HUES6 (cell line): Measurements from ENCODE around the gene TTLL8.

Experiments used
- H3K27ac ChIP-seq: 2 replicates; pipeline ENCODE4 v1.7.0; 2013; ENCODE audit warnings: low read depth, mild to moderate bottlenecking, low read length, inconsistent platforms
- H3K27me3 ChIP-seq: 2 replicates; pipeline ENCODE4 v1.6.1; 2013; ENCODE audit warnings: low read length; ENCODE audit not compliant: control insufficient read depth, insufficient read depth
- H3K36me3 ChIP-seq: 2 replicates; pipeline ENCODE4 v1.6.1; 2013; ENCODE audit warnings: low read length; ENCODE audit not compliant: control insufficient read depth, insufficient read depth
- H3K4me1 ChIP-seq: 2 replicates; pipeline ENCODE4 v1.6.1; 2013; ENCODE audit warnings: low read length; ENCODE audit not compliant: control insufficient read depth, insufficient read depth
- H3K4me3 ChIP-seq: 2 replicates; pipeline ENCODE4 v1.5.1; 2013; ENCODE audit warnings: low read depth, low read length
- H3K9ac ChIP-seq: one replicate; pipeline ENCODE4 v1.6.1; 2013; ENCODE audit warnings: mild to moderate bottlenecking, low read length
- H3K9me3 ChIP-seq: 2 replicates; pipeline ENCODE4 v1.6.1; 2013; ENCODE audit warnings: low read depth, low read length; ENCODE audit not compliant: control insufficient read depth, insufficient read depth

TTLL8 gene

DNA sequence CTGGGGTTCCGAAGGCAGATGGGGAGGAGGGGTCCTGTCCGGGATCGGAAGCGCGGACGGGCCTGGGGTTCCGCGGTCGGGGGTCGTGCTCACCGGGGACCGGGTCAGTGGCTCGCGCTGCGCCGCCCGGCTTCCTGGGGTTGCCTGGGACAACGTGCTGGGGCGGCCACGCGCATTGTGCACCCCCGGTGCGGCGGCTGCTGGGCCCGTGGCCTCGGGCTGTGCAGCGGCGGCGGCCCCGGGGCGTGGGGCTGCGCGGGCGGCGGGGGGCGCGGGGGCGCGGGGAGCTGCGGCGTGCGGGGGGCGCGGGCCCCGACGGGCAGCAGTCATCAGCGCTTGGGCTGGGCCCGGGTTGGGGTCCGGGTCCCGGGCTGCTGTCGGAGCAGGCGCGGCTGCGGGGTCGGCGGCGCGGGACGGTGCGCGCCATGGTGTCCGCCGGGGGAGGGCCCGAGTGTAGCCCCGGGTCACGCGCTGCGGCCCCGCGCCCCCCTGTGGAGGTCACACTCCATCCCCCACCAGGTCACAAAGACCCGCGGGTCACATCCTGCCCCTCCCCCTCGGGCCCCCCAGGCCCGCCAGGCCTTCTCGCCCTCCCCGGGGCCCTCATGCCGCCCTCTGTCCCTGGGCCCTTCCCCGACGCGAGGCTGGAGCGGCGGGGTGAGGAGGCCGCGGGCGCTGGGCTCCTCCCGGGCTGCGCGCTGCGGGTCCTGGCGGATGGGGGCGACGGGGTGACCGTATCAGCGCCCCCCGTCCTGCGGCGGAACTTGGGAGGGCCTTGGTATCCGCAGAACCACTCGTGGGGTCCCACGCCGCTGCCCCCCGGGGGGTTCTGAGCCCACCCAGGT lies at the start of gene TTLL8:
Gene TTLL8 (minus strand): TSS at position 238 of the 845 bp plus-strand sequence.
- Histone ChIP-seq H3K27me3 (peaks cover 15% of the 10 kb centered on the region), H3K9me3 (peaks cover 3% of the 10 kb centered on the region; the same call in 1 of the 2 replicates), H3K27ac (no peak within 1 kb of the TSS), H3K9ac (no peak within 1 kb of the TSS), H3K4me1 (no peaks in the 10 kb centered on the region; the same call in 1 of the 2 replicates), H3K4me3 (peak within 1 kb of the TSS; percentile 68), H3K36me3 (no peaks in the 10 kb centered on the region)

DNA sequence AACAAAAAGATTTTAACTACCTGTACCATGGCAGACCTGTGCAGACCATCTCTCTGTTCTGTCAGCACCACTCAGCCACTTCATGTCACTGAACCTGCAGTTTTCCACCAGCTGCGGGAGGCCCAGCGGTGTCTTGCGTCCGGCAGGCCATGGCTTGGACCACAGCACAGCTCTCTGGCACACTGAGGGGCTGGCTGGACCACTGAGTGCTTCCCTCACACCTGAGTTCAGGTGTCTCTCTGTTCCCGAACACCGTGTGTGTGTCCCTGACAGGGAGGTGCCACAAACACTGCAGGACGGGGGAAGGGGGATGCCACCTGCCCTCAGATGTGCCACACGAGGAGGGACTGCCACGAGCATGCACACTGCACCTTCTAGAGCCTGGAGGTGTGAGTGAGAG lies 49.4 kb upstream of the TTLL8 start:
- no peak overlapping the region for H3K27ac ChIP-seq
- no peaks in the 10 kb centered on the region for H3K36me3 ChIP-seq
- no peak overlapping the region for H3K4me3 ChIP-seq
- H3K9me3 ChIP-seq = no peaks in the 10 kb centered on the region
- no peaks in the 10 kb centered on the region for H3K27me3 ChIP-seq
- no peak overlapping the region for H3K9ac ChIP-seq
- H3K4me1 ChIP-seq = peaks cover 3% of the 10 kb centered on the region; the same call in 1 of the 2 replicates

DNA sequence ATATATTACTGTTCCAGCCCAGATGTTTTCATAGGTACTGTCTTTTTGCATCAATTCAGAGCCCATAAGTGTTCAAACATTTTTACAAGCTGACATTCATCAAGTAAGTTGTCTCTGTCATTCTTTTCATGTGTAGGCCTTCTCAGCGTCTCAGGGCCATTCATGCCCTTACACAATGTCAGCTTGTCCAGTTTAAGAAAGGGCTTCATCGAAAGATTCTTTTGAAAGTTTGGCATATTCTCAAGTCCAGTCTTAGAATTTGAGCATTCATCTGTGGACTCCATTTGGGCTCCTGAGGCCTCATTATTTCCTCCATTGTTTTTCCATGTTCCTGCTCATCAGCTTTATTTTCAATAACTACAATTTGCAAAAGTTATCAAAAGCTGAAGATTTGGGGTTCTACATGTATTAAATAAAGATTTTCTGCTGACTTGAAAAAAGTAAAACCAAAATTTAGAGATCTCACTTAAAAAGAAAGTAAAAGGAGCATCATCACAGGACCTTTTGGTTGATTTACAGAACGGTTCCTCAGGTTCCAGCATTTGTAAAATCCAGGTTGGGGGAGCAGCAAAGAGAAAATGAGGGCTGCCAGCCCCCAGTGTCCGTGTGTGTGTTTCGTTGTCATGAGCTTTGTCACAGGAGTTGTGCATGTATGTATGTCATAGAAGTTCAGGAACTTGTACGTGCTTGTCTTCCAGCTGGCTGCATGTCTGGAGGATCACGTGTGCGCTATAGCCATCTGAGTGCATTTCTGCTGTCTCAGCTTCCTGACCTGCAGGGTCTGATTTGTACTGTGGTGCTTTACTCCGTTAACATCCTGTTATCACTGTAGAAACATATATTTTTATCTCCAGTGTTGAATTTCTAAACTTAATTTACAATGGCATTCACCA lies 47.4 kb upstream of the TTLL8 start:
- Histone ChIP-seq H3K9me3 (no peaks in the 10 kb centered on the region), H3K36me3 (no peaks in the 10 kb centered on the region), H3K27me3 (no peaks in the 10 kb centered on the region), H3K27ac (no peak overlapping the region), H3K4me1 (no peaks in the 10 kb centered on the region), H3K4me3 (no peak overlapping the region), H3K9ac (no peak overlapping the region)

DNA sequence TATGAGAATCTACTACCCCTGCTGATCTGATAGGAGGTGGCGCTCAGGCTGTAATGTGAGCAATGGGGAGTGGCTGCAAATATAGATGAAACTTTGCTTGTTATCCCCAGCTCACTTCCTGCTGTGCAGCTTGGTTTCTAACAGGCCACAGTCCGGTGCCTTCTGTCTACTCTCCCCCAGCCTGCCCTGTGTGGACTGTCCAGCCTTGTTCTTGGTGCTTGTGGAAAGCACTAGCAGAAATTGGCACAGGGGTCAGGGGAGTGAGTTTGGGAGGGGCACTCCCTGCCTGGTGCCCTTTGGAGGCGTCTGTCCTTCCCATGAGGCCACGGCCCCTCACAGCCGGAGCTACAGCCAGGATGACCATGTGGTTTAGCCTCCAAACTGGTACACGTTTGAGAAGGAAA lies 46.0 kb upstream of the TTLL8 start:
- Histone ChIP-seq H3K9ac (no peak overlapping the region), H3K4me1 (no peaks in the 10 kb centered on the region), H3K27ac (no peak overlapping the region), H3K4me3 (no peak overlapping the region), H3K27me3 (no peaks in the 10 kb centered on the region), H3K36me3 (no peaks in the 10 kb centered on the region), H3K9me3 (no peaks in the 10 kb centered on the region)

DNA sequence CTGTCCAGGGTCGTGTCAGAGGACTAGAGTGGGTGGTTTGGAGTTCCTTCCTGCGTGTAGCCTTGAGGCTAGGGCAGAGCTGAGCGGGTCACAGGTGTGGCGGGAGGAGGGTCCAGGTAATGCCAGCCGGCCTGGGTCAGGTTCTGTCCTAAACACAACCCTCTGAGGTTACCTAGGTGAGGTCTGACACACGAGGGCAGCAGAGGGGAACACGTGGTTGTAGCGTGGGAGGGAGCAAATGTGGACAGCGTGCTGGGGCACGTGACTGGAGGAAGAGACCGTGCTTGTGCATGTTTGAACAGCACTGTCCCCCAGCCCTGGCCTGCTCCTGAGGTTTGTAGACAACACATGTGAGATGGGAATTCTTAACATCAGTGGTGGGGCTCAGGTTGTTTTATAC lies 44.8 kb upstream of the TTLL8 start:
- H3K27ac ChIP-seq = no peak overlapping the region
- no peak overlapping the region for H3K4me3 ChIP-seq
- H3K9ac ChIP-seq = no peak overlapping the region
- H3K27me3 ChIP-seq = no peaks in the 10 kb centered on the region
- H3K36me3 ChIP-seq = no peaks in the 10 kb centered on the region
- H3K4me1 ChIP-seq = no peaks in the 10 kb centered on the region
- H3K9me3 ChIP-seq = no peaks in the 10 kb centered on the region

DNA sequence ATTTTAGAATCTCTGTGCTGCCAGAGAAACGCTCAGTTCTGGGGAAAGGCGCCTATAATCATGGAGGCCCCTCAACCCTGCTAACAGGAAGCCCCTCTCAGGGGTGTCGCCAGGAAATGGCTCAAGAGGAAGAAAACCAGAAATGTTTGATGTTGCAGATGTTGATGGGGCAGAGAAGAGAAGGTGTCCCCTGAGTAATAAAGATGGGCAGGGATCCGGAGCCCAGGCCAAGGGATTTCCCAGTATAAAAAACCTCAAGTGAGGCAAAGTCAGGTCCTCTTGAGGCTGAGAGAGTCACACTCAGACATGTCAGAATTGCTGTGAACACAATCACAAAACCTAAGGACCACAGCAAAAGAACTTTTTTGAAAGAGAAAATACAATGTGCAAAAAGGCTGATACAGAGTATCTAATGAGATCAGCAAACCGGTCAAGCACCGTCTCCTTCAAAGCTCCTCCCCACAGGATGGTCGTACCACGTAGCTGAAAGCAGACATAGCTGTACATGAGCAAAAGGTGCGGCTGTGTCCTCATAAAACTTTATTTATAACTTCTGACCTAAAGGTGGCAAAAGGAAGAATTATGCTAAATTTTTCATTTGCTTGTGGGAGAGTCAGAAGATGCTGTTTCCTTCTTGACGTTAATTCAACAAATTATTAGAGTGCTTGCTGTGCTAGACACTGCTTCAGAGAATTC lies 43.9 kb upstream of the TTLL8 start:
- Histone ChIP-seq H3K36me3 (no peaks in the 10 kb centered on the region), H3K27me3 (no peaks in the 10 kb centered on the region), H3K9me3 (no peaks in the 10 kb centered on the region), H3K27ac (no peak overlapping the region), H3K9ac (no peak overlapping the region), H3K4me3 (no peak overlapping the region), H3K4me1 (no peaks in the 10 kb centered on the region)

DNA sequence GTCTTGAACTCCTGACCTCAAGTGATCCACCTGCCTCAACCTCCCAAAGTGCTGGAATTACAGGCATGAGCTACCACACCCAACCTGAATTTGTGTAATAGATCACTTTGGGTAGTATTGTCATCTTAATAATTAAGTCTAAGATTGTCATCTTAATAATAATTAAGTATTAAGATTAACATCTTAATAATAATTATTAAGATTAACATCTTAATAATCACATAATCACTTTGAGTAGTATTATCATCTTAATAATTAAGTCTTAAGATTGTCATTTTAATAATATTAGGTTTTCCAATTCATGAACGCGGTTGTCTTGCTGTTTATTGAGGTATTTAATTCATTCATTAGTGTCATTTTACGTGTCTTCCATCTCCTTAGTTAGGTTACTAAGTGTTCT lies 40.0 kb upstream of the TTLL8 start:
- H3K9ac ChIP-seq = no peak overlapping the region
- H3K4me3 ChIP-seq = no peak overlapping the region
- H3K4me1 ChIP-seq = no peaks in the 10 kb centered on the region
- H3K27ac ChIP-seq = no peak overlapping the region
- H3K27me3 ChIP-seq = no peaks in the 10 kb centered on the region
- no peaks in the 10 kb centered on the region for H3K36me3 ChIP-seq
- no peaks in the 10 kb centered on the region for H3K9me3 ChIP-seq

DNA sequence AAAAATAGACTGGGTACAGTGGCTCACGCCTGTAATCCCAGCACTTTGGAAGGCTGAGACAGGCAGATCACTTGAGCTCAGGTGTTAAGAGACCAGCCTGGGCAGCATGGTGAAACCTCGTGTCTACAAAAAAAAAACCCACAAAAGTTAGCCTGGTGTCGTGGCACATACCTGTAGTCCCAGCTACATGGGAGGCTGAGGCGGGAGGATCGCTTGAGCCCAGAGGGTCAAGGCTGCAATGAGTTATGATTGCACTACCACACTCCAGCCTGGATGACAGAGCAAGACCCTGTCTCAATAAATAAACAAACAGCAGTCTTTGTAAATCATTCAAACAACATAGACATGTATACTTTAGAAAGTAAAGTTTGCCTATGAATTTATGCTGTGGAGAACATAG lies 34.2 kb upstream of the TTLL8 start:
- Histone ChIP-seq H3K9me3 (no peaks in the 10 kb centered on the region; the same call in 1 of the 2 replicates), H3K27ac (no peak overlapping the region), H3K9ac (no peak overlapping the region), H3K4me3 (no peak overlapping the region), H3K27me3 (no peaks in the 10 kb centered on the region), H3K36me3 (no peaks in the 10 kb centered on the region), H3K4me1 (no peaks in the 10 kb centered on the region)

DNA sequence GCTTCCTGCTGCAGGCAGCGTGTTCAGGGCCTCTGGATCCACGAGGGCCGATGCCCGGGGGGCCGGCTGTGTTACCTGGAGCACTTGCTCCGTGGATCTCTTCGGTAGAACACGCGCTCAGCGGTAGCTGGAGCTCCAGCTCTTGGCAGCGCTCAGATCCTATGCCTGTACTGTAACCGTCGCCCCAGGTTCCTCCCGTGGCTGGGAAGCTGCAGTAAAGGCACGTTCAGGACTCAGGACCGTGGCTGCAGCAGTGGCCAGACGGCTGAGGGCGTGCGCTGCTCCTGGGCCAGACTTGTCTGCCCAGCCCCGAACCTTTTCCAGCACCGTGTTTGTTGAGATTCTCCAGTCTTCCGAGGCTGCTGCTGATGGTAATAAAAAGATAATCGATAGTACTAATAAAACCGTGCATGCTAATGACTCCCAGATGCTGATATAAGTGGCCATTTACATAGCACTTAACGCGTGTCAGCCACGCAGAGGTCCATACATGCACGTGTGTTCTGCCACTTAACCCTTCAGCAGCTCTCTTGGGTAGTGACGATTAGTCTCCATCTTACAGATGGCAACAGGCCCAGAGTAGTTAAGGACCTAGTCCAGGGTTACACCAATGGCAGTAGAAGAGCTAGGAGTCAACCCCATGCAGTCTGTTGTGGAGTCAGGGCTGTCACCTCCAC lies 33.1 kb upstream of the TTLL8 start:
- H3K27me3 ChIP-seq = no peaks in the 10 kb centered on the region
- no peaks in the 10 kb centered on the region for H3K4me1 ChIP-seq
- H3K36me3 ChIP-seq = no peaks in the 10 kb centered on the region
- no peak overlapping the region for H3K27ac ChIP-seq
- no peaks in the 10 kb centered on the region; the same call in 1 of the 2 replicates for H3K9me3 ChIP-seq
- H3K4me3 ChIP-seq = no peak overlapping the region
- H3K9ac ChIP-seq = no peak overlapping the region

DNA sequence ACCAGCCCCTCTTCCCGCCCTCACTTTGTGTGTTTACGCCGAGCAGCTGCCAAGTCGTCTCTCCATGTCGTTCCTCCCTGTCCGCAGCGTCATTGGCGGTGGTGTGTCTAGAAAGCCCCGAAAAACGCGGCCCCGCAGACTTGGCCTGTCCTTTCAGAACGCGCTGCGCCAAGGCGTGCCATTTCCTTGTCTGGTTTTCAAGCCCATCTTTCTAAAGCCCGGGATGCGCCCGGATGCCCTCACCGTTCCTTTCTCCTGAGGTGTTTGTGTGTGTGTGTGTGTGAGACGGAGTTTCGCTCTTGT lies 32.3 kb upstream of the TTLL8 start:
- Histone ChIP-seq H3K4me3 (no peak overlapping the region), H3K4me1 (peaks cover 3% of the 10 kb centered on the region; the same call in 1 of the 2 replicates), H3K36me3 (no peaks in the 10 kb centered on the region), H3K9ac (no peak overlapping the region), H3K9me3 (no peaks in the 10 kb centered on the region; the same call in 1 of the 2 replicates), H3K27me3 (no peaks in the 10 kb centered on the region), H3K27ac (no peak overlapping the region)
